Fibroblast of peridontal ligament (primary cell): ENCODE measurements around the gene BCDIN3D.

ENCODE experiments used
- DNase-seq: peaks from one replicate; pipeline ENCODE4 v3.0.0-alpha.2; 2010; ENCODE audit errors: extremely low read depth

BCDIN3D gene

GRCh38 chr12:49798248-49798647 lies 44.7 kb downstream of the BCDIN3D start:
- DNase-seq = no peak

- no peak for DNase-seq
These were observed 45.5 kb downstream of the BCDIN3D start for GRCh38 chr12:49797449-49797776.

GRCh38 chr12:49796606-49797448 lies 46.1 kb downstream of the BCDIN3D start:
- no peak for DNase-seq

- no peak for DNase-seq
These were observed 46.8 kb downstream of the BCDIN3D start for GRCh38 chr12:49796155-49796554.

GRCh38 chr12:49795654-49796105 lies 47.2 kb downstream of the BCDIN3D start:
- DNase-seq = no peak

GRCh38 chr12:49794811-49795653 lies 47.9 kb downstream of the BCDIN3D start:
- DNase-seq = no peak

GRCh38 chr12:49794021-49794420 lies 48.9 kb downstream of the BCDIN3D start:
- DNase-seq = no peak

GRCh38 chr12:49793620-49794019 lies 49.3 kb downstream of the BCDIN3D start:
- no peak for DNase-seq

- DNase-seq = no peak
These were observed 49.8 kb downstream of the BCDIN3D start for GRCh38 chr12:49792976-49793580.

GRCh38 chr12:49792181-49792970 lies 50.5 kb downstream of the BCDIN3D start:
- no peak for DNase-seq

- no peak for DNase-seq
These were observed 51.2 kb downstream of the BCDIN3D start for GRCh38 chr12:49791700-49792099.

- DNase-seq = no peak
These were observed 52.0 kb downstream of the BCDIN3D start for GRCh38 chr12:49790741-49791555.

GRCh38 chr12:49789992-49790391 lies 52.9 kb downstream of the BCDIN3D start:
- no peak for DNase-seq

GRCh38 chr12:49787672-49788071 lies 55.2 kb downstream of the BCDIN3D start:
- no peak for DNase-seq
